ENCODE measurements around the gene UGT2B10.
"Not testable (repeated sequence)": the region's sequence is repeated elsewhere in the genome, so short reads cannot be mapped to it uniquely, and the experiment has no call there.

GRCh38 chr4:68771836-68772235 lies 44.0 kb upstream of the UGT2B10 start:
- TF ChIP-seq CTCF (IDR thresholded peaks at IDR 0.05; ENCODE audit: borderline replicate concordance, extremely low read depth, low read length, poor library complexity, severe bottlenecking); EZH2 (IDR thresholded peaks at IDR 0.05; ENCODE audit: borderline replicate concordance, low read depth, low read length, severe bottlenecking): not testable (repeated sequence)

All from DND-41 (cell line).